NOMO-1 treated with DMSO at 0.1 percent for 48 hours (cell line): ENCODE data around the gene CKLF.
"Not testable (repeated sequence)": the region's sequence is repeated elsewhere in the genome, so short reads cannot be mapped to it uniquely, and the experiment has no call there.

Experiments
- DNase-seq: peaks from one replicate; lab custom pipeline; 2025; ENCODE audit not compliant: unreplicated experiment; lab: John Stamatoyannopoulos, UW

CKLF gene

GRCh38 chr16:66552286-66553177, at the start of gene CKLF:
TSS of gene CKLF (plus strand) at chr16:66552576. CDS start at chr16:66552716, 140 bp downstream.
- DNase-seq = peak; percentile 86

GRCh38 chr16:66503030-66503429, 49.3 kb upstream of the CKLF start:
- no peak for DNase-seq

- DNase-seq = no peak
Observed at GRCh38 chr16:66503612-66504011, 48.8 kb upstream of the CKLF start.

- no peak for DNase-seq
Observed at GRCh38 chr16:66507731-66508239, 44.6 kb upstream of the CKLF start.

DNA sequence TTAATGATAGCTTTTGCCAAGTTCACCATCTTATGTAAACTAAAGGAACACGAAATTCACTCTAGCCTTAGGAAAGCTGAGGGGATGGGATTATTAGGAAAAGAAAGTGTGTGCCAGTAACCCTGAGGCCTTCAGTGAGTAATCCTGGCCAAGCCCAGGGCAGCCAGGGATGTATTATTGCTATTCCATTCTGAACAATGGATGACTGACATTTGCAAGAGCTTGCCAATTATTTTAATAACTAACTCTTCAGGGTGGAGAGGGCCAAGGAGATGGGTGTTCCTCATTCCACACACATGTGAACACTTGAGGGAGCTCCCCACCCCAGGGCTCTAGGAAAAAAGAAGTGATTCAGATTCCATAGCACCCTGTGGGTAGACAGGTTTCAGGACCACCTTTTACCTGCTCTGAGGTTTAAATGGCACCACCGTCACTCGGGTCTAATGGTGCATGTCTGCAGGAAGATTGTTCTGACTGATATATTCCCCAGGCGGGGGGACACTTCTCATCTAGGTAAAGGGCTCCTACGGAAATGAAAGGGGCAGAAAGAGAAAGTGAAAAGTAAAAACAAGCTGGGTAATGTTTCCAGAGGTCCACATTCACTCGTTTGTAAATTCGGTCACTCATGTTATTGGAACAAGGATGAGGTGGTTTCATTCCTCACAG, 44.0 kb upstream of the CKLF start:
- no peak for DNase-seq

DNA sequence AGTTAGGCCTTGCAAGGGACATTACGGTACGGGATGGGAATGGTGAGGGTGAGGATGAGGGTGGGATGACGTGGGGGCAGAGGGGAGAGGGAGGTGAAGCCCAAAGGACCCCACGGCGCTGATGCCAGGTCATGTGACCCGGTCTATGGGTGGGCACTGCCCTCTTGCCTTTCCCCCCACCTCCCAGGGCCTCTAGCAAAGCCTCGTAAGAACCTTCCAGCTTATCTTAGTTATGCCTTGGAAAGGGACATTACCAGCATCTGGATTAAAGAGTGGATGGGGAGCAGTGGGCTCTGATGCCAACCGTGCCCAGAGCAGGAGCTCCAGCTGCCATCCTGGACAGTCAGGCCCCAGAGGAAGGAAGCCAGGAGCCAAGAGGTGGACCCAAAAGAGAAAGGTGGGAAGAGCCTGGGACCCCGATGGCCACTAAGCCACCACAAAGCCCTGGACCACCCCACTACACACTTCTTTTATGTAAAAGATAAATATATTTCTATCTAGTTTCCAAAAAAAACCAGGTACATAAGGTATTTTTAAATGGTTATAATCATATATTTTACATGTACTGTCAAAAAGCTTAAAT, 43.4 kb upstream of the CKLF start:
- DNase-seq = no peak

DNA sequence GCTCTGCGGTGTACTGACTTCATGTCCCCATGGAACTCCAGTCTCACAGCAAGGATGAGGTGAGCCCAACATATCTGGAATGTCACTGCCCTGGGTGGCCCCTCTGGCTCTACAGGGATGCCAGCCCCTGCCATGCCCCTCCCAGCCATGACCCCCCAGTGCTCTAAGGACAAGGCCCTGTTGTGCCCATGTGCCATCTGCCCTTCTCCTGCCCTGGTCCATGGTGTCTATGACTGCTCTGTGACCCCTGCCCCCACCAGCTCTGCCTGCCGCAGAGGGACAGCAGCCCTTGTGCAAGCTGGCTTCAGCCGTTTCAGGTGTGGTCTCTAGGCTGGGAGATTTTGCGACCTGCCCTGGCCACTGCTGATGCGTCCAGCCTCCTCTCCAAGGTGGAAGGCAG, 42.8 kb upstream of the CKLF start:
- no peak for DNase-seq

GRCh38 chr16:66510298-66510697, 42.1 kb upstream of the CKLF start:
- no peak for DNase-seq

- no peak for DNase-seq
Observed at GRCh38 chr16:66510711-66511601, 41.4 kb upstream of the CKLF start.

- DNase-seq = no peak
Observed at GRCh38 chr16:66511602-66512271, 40.6 kb upstream of the CKLF start.

GRCh38 chr16:66512272-66513110, 39.9 kb upstream of the CKLF start:
- DNase-seq = no peak

DNA sequence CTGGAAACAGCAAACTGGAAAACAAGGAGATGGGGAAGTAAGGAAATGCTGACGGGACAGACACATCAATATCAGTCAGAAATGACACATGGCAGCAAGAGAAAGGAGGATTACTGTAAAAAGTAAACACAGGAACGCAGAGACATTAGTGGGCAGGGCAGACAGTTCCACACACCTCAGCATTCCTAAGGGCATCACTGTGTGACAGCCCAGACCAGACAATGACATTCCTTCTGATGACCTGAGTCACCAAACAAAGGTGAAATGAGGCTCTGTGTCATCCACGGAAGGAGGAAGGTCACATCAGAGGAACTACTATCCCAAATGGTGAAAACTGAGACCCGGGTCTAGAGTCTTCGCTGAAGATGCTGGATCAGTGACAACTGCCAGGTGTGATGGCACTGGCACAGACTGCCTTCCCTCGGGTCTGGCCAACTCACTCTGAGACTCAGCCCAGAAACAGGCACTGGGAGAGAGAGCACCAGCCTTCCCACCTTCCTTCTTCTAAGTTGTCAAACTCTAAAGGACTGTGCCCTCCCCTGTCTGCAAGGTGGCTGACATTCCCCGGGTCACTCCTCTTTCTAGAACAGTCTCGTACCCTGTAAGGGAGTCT, 39.2 kb upstream of the CKLF start:
- DNase-seq = no peak

DNA sequence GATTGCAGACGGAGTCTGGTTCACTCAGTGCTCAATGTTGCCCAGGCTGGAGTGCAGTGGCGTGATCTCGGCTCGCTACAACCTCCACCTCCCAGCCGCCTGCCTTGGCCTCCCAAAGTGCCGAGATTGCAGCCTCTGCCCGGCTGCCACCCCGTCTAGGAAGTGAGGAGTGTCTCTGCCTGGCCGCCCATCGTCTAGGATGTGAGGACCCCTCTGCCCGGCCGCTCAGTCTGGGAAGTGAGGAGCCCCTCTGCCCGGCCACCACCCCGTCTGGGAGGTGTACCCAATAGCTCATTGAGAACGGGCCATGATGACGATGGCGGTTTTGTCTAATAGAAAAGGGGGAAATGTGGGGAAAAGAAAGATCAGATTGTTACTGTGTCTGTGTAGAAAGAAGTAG, 38.0 kb upstream of the CKLF start:
- not testable (repeated sequence) for DNase-seq

GRCh38 chr16:66514980-66515595, 37.3 kb upstream of the CKLF start:
- DNase-seq = not testable (repeated sequence)

DNA sequence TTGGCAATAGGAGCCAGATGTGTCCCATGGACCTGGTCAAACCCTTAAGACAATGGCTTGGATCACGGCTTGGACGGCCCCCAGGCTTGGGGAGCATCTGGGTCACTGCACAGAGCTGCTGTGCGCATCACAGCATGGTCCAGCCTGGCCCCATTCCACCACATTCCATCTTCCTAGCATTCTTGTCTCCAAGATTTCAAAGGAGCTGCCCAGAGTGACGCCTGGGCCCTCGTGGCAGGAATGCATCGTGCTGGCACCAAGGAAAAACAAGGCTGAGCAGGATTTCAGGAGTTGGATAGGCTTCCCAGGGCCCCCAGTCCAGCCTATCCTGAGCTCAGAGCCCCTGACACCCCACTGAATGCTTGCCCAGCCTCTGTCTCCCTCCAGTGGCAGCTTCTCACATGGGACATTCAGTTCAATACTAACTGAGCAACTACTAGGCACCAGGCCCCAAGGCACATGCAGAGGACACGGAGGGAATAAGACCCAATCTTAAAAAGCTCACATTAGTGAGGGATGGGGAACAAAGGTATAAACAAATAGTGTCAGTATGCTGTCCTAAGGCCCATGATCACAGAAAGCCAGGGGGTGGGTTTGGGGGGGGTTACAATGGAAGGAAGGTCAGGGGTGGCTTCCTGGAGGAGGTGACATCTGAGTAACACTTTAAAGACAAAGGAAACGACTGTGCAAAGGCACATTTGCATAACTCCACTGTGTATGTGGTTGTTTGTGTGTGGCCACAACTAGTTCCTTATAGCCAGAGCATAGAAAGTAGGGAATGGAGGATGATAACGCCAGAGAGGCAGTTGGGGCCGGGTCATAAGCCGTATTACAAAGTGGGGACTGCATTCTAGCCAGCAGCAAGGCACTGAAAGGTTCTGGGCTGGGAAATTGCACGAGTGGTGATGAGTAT, 36.5 kb upstream of the CKLF start:
- DNase-seq = peak; percentile 26

DNA sequence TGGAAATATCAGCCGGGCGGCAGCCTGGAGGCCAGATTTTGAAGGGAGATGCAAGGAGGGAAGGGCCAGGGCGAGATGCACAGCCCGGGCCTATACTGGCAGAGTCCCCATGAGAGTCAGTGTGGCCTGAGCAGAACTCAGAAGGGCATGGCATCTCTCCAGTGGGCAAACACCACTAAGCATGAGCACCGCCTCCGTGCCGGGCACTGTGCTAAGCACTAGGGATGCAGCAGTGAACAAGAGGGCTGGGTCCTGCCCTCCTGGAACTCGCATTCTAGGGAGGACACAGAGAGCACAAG, 35.9 kb upstream of the CKLF start:
- no peak for DNase-seq

GRCh38 chr16:66516808-66517585, 35.4 kb upstream of the CKLF start:
- DNase-seq = peak; percentile 99
